WTC11 (cell line): ENCODE data around the gene RBBP6. TPM values are rescaled to one million over a fixed set of nuclear protein-coding genes. Genes with fewer than 3 reads are reported as not detected.

ENCODE experiments used
- ATAC-seq: fragments of 200-7000 bp; cut with Tn5 transposase; 2 replicates; pipeline ENCODE4 v1.10.0; 2021; ENCODE audit warnings: mild to moderate bottlenecking, moderate library complexity
- CTCF ChIA-PET: fragments of 300-600 bp; sonication (Branson Sonifier 250); formaldehyde crosslinking; loops from one replicate; lab custom pipeline; 2021; ENCODE audit warnings: antibody characterized with exemption; lab: Charles Lee
- POLR2A ChIA-PET: fragments of 350-600 bp; sonication (Branson Sonifier 250); formaldehyde crosslinking; loops from one replicate; lab custom pipeline; 2021; ENCODE audit warnings: antibody characterized with exemption; lab: Charles Lee
- DNase-seq: peaks from one replicate; pipeline ENCODE4 v3.0.0; 2021; ENCODE audit warnings: low spot score
- H3K27ac Mint-ChIP-seq: 2 replicates; pipeline ENCODE4 v1.8.0; 2021; ENCODE audit warnings: mixed read lengths
- H3K27me3 Mint-ChIP-seq: 2 replicates; pipeline ENCODE4 v1.8.0; 2021; ENCODE audit warnings: low read depth, mild to moderate bottlenecking, moderate library complexity, mixed read lengths
- H3K36me3 Mint-ChIP-seq: 2 replicates; pipeline ENCODE4 v1.8.0; 2021; ENCODE audit warnings: mixed read lengths
- H3K4me1 Mint-ChIP-seq: 2 replicates; pipeline ENCODE4 v1.8.0; 2022; ENCODE audit warnings: mixed read lengths
- H3K4me3 Mint-ChIP-seq: 2 replicates; pipeline ENCODE4 v1.8.0; 2021; ENCODE audit warnings: mild to moderate bottlenecking, moderate library complexity, mixed read lengths
- H3K9me3 Mint-ChIP-seq: 2 replicates; pipeline ENCODE4 v1.8.0; 2021; ENCODE audit warnings: mixed read lengths
- CREM ChIP-seq: sonication (generic); formaldehyde crosslinking; IDR thresholded peaks from 2 replicates; pipeline ENCODE4 v1.8.1; 2022; ENCODE audit warnings: mild to moderate bottlenecking, missing genetic modification reagents, moderate library complexity
- EMX1 ChIP-seq: fragments of 250-450 bp; sonication (Bioruptor Pico); IDR thresholded peaks from 2 replicates; pipeline ENCODE4 v1.8.0; 2021; ENCODE audit warnings: mild to moderate bottlenecking
- ESRRA ChIP-seq: sonication (generic); formaldehyde crosslinking; IDR thresholded peaks from 2 replicates; pipeline ENCODE4 v1.8.1; 2022; ENCODE audit warnings: mild to moderate bottlenecking, missing genetic modification reagents, borderline replicate concordance
- GABPB1 ChIP-seq: sonication (generic); formaldehyde crosslinking; IDR thresholded peaks from 2 replicates; pipeline ENCODE4 v1.8.1; 2023; ENCODE audit warnings: mild to moderate bottlenecking, missing genetic modification reagents
- IRF2 ChIP-seq: sonication (generic); formaldehyde crosslinking; IDR thresholded peaks from 2 replicates; pipeline ENCODE4 v1.8.0; 2022; ENCODE audit warnings: low read depth, missing genetic modification reagents, borderline replicate concordance
- KAT7 ChIP-seq: sonication (generic); formaldehyde crosslinking; IDR thresholded peaks from 2 replicates; pipeline ENCODE4 v1.8.1; 2023; ENCODE audit warnings: missing genetic modification reagents, mild to moderate bottlenecking, borderline replicate concordance
- MXD4 ChIP-seq: fragments of 250-450 bp; sonication (Bioruptor Pico); IDR thresholded peaks from 2 replicates; pipeline ENCODE4 v1.8.0; 2021; ENCODE audit warnings: mild to moderate bottlenecking, moderate library complexity, borderline replicate concordance
- MYBL2 ChIP-seq: sonication (generic); formaldehyde crosslinking; IDR thresholded peaks from 2 replicates; pipeline ENCODE4 v1.8.1; 2023; ENCODE audit warnings: mild to moderate bottlenecking, moderate library complexity, missing genetic modification reagents
- NFATC4 ChIP-seq: fragments of 250-450 bp; sonication (Bioruptor Pico); IDR thresholded peaks from 2 replicates; pipeline ENCODE4 v1.9.0; 2021; ENCODE audit warnings: mild to moderate bottlenecking
- NR2C2 ChIP-seq: sonication (generic); formaldehyde crosslinking; IDR thresholded peaks from 2 replicates; pipeline ENCODE4 v1.8.0; 2022; ENCODE audit warnings: mild to moderate bottlenecking, missing genetic modification reagents
- OVOL2 ChIP-seq: fragments of 250-450 bp; sonication (Bioruptor Pico); IDR thresholded peaks from 2 replicates; pipeline ENCODE4 v1.9.0; 2021; ENCODE audit warnings: mild to moderate bottlenecking, borderline replicate concordance
- RELA ChIP-seq: sonication (generic); formaldehyde crosslinking; IDR thresholded peaks from 2 replicates; pipeline ENCODE4 v1.8.1; 2022; ENCODE audit warnings: missing genetic modification reagents, mild to moderate bottlenecking, borderline replicate concordance
- SOX15 ChIP-seq: fragments of 250-450 bp; sonication (Bioruptor Pico); IDR thresholded peaks from 2 replicates; pipeline ENCODE4 v1.9.0; 2021; ENCODE audit warnings: mild to moderate bottlenecking
- ZNF263 ChIP-seq: sonication (generic); formaldehyde crosslinking; IDR thresholded peaks from 2 replicates; pipeline ENCODE4 v1.8.1; 2022; ENCODE audit warnings: low read depth, mild to moderate bottlenecking, moderate library complexity, missing genetic modification reagents
- ZNF317 ChIP-seq: sonication (generic); formaldehyde crosslinking; IDR thresholded peaks from 2 replicates; pipeline ENCODE4 v1.8.1; 2023; ENCODE audit warnings: low read depth, mild to moderate bottlenecking, moderate library complexity, missing genetic modification reagents, borderline replicate concordance
- ZNF396 ChIP-seq: fragments of 250-450 bp; sonication (Bioruptor Pico); IDR thresholded peaks from 2 replicates; pipeline ENCODE4 v1.8.0; 2021; ENCODE audit warnings: mild to moderate bottlenecking, moderate library complexity, borderline replicate concordance
- ZNF423 ChIP-seq: fragments of 250-450 bp; sonication (Bioruptor Pico); IDR thresholded peaks from 2 replicates; pipeline ENCODE4 v2.1.2; 2022; ENCODE audit warnings: mild to moderate bottlenecking, moderate library complexity
- ZNF671 ChIP-seq: fragments of 250-450 bp; sonication (Bioruptor Pico); IDR thresholded peaks from 2 replicates; pipeline ENCODE4 v1.8.0; 2021; ENCODE audit warnings: mild to moderate bottlenecking
- total RNA-seq: library from RNA; stranded (reverse); gene quantifications from 3 replicates; pipeline ENCODE4 v1.2.3, GENCODE V29; 2021
- TF ChIP-seq, protein P1 (sequence below): sonication (generic); formaldehyde crosslinking; conservative IDR thresholded peaks from 2 replicates; pipeline ENCODE4 v1.8.1; 2022; ENCODE audit warnings: mild to moderate bottlenecking, missing genetic modification reagents
- TF ChIP-seq, protein P2 (sequence below): sonication (generic); formaldehyde crosslinking; IDR thresholded peaks from 2 replicates; pipeline ENCODE4 v1.8.1; 2022; ENCODE audit warnings: low read depth, mild to moderate bottlenecking, moderate library complexity, missing genetic modification reagents, borderline replicate concordance
- TF ChIP-seq, protein P3 (sequence below): sonication (generic); formaldehyde crosslinking; IDR thresholded peaks from 2 replicates; pipeline ENCODE4 v1.8.0; 2022; ENCODE audit warnings: mild to moderate bottlenecking, missing genetic modification reagents
- TF ChIP-seq, protein P4 (sequence below): fragments of 250-450 bp; sonication (Bioruptor Pico); IDR thresholded peaks from 2 replicates; pipeline ENCODE4 v1.9.0; 2021; ENCODE audit warnings: mild to moderate bottlenecking, borderline replicate concordance
- TF ChIP-seq, protein P5 (sequence below): fragments of 250-450 bp; sonication (Bioruptor Pico); conservative IDR thresholded peaks from 2 replicates; pipeline ENCODE4 v1.9.0; 2021; ENCODE audit warnings: mild to moderate bottlenecking
- TF ChIP-seq, protein P6 (sequence below): sonication (generic); formaldehyde crosslinking; IDR thresholded peaks from 2 replicates; pipeline ENCODE4 v1.8.0; 2023; ENCODE audit warnings: missing genetic modification reagents
- TF ChIP-seq, protein P7 (sequence below): sonication (generic); formaldehyde crosslinking; IDR thresholded peaks from 2 replicates; pipeline ENCODE4 v1.8.0; 2022; ENCODE audit warnings: mild to moderate bottlenecking, missing genetic modification reagents

The RBBP6 gene
- total RNA-seq, 1 experiment from 2014 or later: 62.4 TPM

DNA sequence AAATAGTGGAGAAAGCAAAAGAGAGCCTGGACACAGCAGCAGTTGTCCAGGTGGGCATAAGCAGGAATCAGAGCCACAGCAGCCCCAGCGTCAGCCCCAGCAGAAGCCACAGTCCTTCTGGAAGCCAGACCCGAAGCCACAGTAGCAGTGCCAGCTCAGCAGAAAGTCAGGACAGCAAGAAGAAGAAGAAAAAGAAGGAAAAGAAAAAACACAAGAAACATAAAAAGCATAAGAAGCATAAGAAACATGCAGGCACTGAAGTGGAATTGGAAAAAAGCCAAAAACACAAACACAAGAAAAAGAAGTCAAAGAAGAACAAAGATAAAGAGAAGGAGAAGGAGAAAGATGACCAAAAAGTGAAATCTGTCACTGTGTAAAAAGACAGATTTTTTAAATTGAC is 32.7 kb downstream of the RBBP6 start:
- no peak overlapping the region for H3K27ac Mint-ChIP-seq
- POLR2A ChIA-PET: no interaction called here
- H3K27me3 Mint-ChIP-seq: peaks cover 3% of the 10 kb centered on the region; the same call in 1 of the 2 replicates
- DNase-seq: no peak
- peaks cover 77% of the 10 kb centered on the region for H3K36me3 Mint-ChIP-seq
- ATAC-seq: no peak
- H3K9me3 Mint-ChIP-seq: peaks cover 19% of the 10 kb centered on the region
- no peak for TF ChIP-seq ZNF671 (CRISPR knock-in tag)
- TF ChIP-seq EMX1 (CRISPR knock-in tag): no peak
- no peak for TF ChIP-seq CREM
- TF ChIP-seq ZNF396 (CRISPR knock-in tag): no peak
- TF ChIP-seq RELA (CRISPR knock-in tag): no peak
- TF ChIP-seq ZNF317 (CRISPR knock-in tag): no peak
- no peak for TF ChIP-seq OVOL2
- TF ChIP-seq, protein P1, sequence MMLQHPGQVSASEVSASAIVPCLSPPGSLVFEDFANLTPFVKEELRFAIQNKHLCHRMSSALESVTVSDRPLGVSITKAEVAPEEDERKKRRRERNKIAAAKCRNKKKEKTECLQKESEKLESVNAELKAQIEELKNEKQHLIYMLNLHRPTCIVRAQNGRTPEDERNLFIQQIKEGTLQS (CRISPR knock-in tag): no peak
- TF ChIP-seq, protein P2, sequence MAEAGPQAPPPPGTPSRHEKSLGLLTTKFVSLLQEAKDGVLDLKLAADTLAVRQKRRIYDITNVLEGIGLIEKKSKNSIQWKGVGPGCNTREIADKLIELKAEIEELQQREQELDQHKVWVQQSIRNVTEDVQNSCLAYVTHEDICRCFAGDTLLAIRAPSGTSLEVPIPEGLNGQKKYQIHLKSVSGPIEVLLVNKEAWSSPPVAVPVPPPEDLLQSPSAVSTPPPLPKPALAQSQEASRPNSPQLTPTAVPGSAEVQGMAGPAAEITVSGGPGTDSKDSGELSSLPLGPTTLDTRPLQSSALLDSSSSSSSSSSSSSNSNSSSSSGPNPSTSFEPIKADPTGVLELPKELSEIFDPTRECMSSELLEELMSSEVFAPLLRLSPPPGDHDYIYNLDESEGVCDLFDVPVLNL (CRISPR knock-in tag): no peak
- TF ChIP-seq, protein P3, sequence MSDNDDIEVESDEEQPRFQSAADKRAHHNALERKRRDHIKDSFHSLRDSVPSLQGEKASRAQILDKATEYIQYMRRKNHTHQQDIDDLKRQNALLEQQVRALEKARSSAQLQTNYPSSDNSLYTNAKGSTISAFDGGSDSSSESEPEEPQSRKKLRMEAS (CRISPR knock-in tag): no peak
- TF ChIP-seq MYBL2: no peak
- TF ChIP-seq KAT7 (CRISPR knock-in tag): no peak
- TF ChIP-seq, protein P4, sequence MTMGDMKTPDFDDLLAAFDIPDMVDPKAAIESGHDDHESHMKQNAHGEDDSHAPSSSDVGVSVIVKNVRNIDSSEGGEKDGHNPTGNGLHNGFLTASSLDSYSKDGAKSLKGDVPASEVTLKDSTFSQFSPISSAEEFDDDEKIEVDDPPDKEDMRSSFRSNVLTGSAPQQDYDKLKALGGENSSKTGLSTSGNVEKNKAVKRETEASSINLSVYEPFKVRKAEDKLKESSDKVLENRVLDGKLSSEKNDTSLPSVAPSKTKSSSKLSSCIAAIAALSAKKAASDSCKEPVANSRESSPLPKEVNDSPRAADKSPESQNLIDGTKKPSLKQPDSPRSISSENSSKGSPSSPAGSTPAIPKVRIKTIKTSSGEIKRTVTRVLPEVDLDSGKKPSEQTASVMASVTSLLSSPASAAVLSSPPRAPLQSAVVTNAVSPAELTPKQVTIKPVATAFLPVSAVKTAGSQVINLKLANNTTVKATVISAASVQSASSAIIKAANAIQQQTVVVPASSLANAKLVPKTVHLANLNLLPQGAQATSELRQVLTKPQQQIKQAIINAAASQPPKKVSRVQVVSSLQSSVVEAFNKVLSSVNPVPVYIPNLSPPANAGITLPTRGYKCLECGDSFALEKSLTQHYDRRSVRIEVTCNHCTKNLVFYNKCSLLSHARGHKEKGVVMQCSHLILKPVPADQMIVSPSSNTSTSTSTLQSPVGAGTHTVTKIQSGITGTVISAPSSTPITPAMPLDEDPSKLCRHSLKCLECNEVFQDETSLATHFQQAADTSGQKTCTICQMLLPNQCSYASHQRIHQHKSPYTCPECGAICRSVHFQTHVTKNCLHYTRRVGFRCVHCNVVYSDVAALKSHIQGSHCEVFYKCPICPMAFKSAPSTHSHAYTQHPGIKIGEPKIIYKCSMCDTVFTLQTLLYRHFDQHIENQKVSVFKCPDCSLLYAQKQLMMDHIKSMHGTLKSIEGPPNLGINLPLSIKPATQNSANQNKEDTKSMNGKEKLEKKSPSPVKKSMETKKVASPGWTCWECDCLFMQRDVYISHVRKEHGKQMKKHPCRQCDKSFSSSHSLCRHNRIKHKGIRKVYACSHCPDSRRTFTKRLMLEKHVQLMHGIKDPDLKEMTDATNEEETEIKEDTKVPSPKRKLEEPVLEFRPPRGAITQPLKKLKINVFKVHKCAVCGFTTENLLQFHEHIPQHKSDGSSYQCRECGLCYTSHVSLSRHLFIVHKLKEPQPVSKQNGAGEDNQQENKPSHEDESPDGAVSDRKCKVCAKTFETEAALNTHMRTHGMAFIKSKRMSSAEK (CRISPR knock-in tag): no peak
- TF ChIP-seq, protein P5, sequence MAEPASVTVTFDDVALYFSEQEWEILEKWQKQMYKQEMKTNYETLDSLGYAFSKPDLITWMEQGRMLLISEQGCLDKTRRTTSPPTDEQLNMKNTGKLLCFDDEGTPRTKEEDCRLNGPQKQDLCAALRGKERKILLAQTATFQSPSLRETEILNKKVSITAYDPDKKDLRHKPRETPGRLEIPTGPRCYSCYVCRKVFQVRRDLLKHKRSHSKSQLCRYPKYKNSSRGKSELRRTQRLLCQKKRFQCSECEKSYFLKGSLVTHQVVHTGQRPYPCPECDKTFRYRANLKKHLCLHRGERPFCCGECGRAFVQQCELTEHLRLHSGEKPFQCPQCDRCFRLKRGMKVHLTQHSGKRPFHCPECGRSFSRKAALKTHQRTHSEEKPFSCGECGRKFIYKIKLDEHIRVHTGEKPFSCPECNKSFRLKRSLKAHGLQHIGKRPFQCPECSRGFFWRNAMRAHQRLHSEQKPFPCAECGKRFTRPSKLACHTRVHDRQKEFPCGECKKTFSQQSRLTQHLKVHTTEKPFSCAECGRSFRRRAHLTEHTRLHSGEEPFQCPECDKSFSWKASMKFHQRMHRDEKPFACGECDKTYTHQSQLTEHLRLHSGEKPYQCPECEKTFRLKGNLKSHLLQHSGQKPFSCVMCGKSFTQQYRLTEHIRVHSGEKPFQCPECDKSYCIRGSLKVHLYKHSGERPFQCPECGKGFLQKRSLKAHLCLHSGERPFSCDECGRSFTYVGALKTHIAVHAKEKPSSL (CRISPR knock-in tag): no peak
- no peak for TF ChIP-seq IRF2 (CRISPR knock-in tag)
- TF ChIP-seq ZNF263 (CRISPR knock-in tag): no peak
- H3K4me3 Mint-ChIP-seq: no peak overlapping the region
- no peaks in the 10 kb centered on the region for H3K4me1 Mint-ChIP-seq
- CTCF ChIA-PET: no interaction called here

DNA sequence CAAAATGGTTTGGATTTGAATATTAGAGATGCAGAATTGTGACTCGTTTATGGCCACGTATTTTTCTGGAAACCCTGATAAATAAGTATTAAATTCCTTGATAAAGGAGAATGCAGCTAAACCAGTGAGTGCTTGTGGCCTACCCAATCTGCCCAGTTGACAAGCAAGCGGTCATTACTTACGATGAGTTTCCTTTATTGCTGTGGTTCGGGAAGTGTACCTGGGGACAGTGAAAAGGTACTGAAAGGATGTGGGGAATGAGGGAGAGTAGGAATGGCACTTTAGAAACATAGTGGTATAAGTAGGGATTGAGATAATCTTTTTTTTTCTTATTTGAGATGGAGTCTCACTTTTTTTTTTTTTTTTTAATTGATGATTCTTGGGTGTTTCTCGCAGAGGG is 33.8 kb downstream of the RBBP6 start:
- CTCF ChIA-PET: no interaction called here
- Mint-ChIP-seq H3K27me3 (peaks cover 3% of the 10 kb centered on the region; the same call in 1 of the 2 replicates), H3K9me3 (peaks cover 19% of the 10 kb centered on the region), H3K4me3 (no peak overlapping the region), H3K36me3 (peaks cover 67% of the 10 kb centered on the region), H3K4me1 (no peaks in the 10 kb centered on the region), H3K27ac (no peak overlapping the region)
- no peak for DNase-seq
- POLR2A ChIA-PET: no interaction called here
- ATAC-seq: no peak
- TF ChIP-seq MXD4 (CRISPR knock-in tag) (no peak), ZNF671 (CRISPR knock-in tag) (no peak), NFATC4 (CRISPR knock-in tag) (no peak), ZNF423 (CRISPR knock-in tag) (no peak), GABPB1 (CRISPR knock-in tag) (no peak), KAT7 (CRISPR knock-in tag) (no peak), ESRRA (CRISPR knock-in tag) (no peak), SOX15 (CRISPR knock-in tag) (no peak), CREM (no peak), NR2C2 (CRISPR knock-in tag) (no peak)
- TF ChIP-seq, protein P6, sequence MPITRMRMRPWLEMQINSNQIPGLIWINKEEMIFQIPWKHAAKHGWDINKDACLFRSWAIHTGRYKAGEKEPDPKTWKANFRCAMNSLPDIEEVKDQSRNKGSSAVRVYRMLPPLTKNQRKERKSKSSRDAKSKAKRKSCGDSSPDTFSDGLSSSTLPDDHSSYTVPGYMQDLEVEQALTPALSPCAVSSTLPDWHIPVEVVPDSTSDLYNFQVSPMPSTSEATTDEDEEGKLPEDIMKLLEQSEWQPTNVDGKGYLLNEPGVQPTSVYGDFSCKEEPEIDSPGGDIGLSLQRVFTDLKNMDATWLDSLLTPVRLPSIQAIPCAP (CRISPR knock-in tag): no peak
- TF ChIP-seq, protein P3 (CRISPR knock-in tag): no peak
- TF ChIP-seq, protein P7, sequence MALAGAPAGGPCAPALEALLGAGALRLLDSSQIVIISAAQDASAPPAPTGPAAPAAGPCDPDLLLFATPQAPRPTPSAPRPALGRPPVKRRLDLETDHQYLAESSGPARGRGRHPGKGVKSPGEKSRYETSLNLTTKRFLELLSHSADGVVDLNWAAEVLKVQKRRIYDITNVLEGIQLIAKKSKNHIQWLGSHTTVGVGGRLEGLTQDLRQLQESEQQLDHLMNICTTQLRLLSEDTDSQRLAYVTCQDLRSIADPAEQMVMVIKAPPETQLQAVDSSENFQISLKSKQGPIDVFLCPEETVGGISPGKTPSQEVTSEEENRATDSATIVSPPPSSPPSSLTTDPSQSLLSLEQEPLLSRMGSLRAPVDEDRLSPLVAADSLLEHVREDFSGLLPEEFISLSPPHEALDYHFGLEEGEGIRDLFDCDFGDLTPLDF: no peak
